ENCODE measurements around the gene EEIG1.

- no peak for TF ChIP-seq EZH2 (IDR thresholded peaks at IDR 0.05; ENCODE audit: borderline replicate concordance, low read length)
- TF ChIP-seq, protein P1, sequence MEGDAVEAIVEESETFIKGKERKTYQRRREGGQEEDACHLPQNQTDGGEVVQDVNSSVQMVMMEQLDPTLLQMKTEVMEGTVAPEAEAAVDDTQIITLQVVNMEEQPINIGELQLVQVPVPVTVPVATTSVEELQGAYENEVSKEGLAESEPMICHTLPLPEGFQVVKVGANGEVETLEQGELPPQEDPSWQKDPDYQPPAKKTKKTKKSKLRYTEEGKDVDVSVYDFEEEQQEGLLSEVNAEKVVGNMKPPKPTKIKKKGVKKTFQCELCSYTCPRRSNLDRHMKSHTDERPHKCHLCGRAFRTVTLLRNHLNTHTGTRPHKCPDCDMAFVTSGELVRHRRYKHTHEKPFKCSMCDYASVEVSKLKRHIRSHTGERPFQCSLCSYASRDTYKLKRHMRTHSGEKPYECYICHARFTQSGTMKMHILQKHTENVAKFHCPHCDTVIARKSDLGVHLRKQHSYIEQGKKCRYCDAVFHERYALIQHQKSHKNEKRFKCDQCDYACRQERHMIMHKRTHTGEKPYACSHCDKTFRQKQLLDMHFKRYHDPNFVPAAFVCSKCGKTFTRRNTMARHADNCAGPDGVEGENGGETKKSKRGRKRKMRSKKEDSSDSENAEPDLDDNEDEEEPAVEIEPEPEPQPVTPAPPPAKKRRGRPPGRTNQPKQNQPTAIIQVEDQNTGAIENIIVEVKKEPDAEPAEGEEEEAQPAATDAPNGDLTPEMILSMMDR (conservative IDR thresholded peaks at IDR 0.05 in 1 of 2, IDR thresholded peaks at IDR 0.05 in 1 of 2; ENCODE audit: extremely low read depth in 1 of 2, insufficient read depth in 1 of 2, low read depth in 1 of 2, low read length in 2 of 2): no peak
Observed at GRCh38 chr9:127953154-127953553, 27.6 kb downstream of the EEIG1 start.
